Stomach (tissue), 9 donors: Measurements from ENCODE around the gene NUDT1. TPM values are rescaled to one million over a fixed set of nuclear protein-coding genes. Genes with fewer than 3 reads are reported as not detected.
A peak's percentile ranks its signal among the peaks of the same experiment; 100 is the strongest.

Source experiments
- DNase-seq, 2 donors: peaks; one replicate each; pipeline versions ENCODE4 v3.0.0 to v3.0.0-alpha.2; 2013 to 2019
- H3K27ac ChIP-seq, 5 donors: fragments of 200-600 bp in 4 of 5; sonication (generic) in 4 of 5; one replicate each; pipeline ENCODE4 v1.5.1; 2013 to 2019; ENCODE audit warnings: mild to moderate bottlenecking in 1 of 5, moderate library complexity in 1 of 5
- H3K27me3 ChIP-seq, 3 donors: fragments of 200-600 bp; sonication (generic); one replicate each; pipeline ENCODE4 v1.5.1; 2017 to 2019; ENCODE audit warnings: mixed run types in 1 of 3
- H3K36me3 ChIP-seq, 4 donors: fragments of 200-600 bp; sonication (generic); 1 replicate in 3 of 4; 2 replicates in 1 of 4; pipeline ENCODE4 v1.5.1; 2016 to 2019
- H3K4me1 ChIP-seq, 4 donors: fragments of 200-600 bp; sonication (generic); one replicate each; pipeline ENCODE4 v1.5.1; 2016 to 2019
- H3K4me3 ChIP-seq, 4 donors: fragments of 200-600 bp; sonication (generic) in 3 of 4; one replicate each; pipeline ENCODE4 v1.5.1; 2016 to 2019; ENCODE audit warnings: mild to moderate bottlenecking in 1 of 4
- H3K9me3 ChIP-seq, 4 donors: fragments of 200-600 bp; sonication (generic); one replicate each; pipeline ENCODE4 v1.5.1; 2016 to 2019
- EP300 ChIP-seq: sonication (generic); formaldehyde crosslinking; IDR thresholded peaks from one replicate; pipeline ENCODE4 v1.6.1; 2017; ENCODE audit warnings: antibody characterized with exemption
- POLR2A ChIP-seq, 4 donors: fragments of 450-650 bp; IDR thresholded peaks; one replicate each; pipeline ENCODE4 v1.6.1; 2016; ENCODE audit warnings: antibody characterized with exemption in 4 of 4, control low read depth in 2 of 4, mild to moderate bottlenecking in 1 of 4, moderate library complexity in 1 of 4
- POLR2AphosphoS5 ChIP-seq, 3 donors: sonication (generic); formaldehyde crosslinking; IDR thresholded peaks; one replicate each; pipeline ENCODE4 v1.6.1; 2016; ENCODE audit warnings: antibody characterized with exemption in 3 of 3
- WGBS, 5 donors: extraction: QIAGEN DNeasy Blood & Tissue Kit in 3 of 5; methylation state at CpG; one replicate each; pipeline versions ENCODE4 v1.1.5 to v1.1.7; 2013 to 2018; 5-methylcytosine and 5-hydroxymethylcytosine counted together
- intact Hi-C: fragments of 100-400 bp; cut with DNase I; formaldehyde crosslinking; loops from one replicate; pipeline ENCODE4 v1.15.1; 2023; ENCODE audit warnings: low total_unique reads
- polyA plus RNA-seq, 3 donors: library from polyadenylated mRNA; stranded (reverse); fragments of 200-250 nt; gene quantifications; one replicate each; pipeline ENCODE4 v1.2.3, GENCODE V29; 2013
- total RNA-seq, 5 donors: library from RNA; depleted of rRNA; stranded (reverse); fragments of >200 nt; gene quantifications; one replicate each; pipeline versions ENCODE4 v1.1.0 to v1.2.3, GENCODE V29; 2014 to 2016
- TF ChIP-seq, protein P1 (sequence below), 7 experiments: fragments of 450-650 bp in 4 of 7; fragments of 200-600 bp in 3 of 7; sonication (generic) in 3 of 7; IDR thresholded peaks; one replicate each; pipeline ENCODE4 v1.5.1; 2016 to 2019; ENCODE audit warnings: antibody characterized with exemption in 7 of 7, control low read depth in 2 of 7, mild to moderate bottlenecking in 1 of 7
- donor health status: healthy with polysubstance abuse.
- donor health status: Bipolar disorder and iron deficiency.
- donor health status: healthy.

The NUDT1 gene
- total and polyA plus RNA-seq, 8 donors: 4.6 to 37.1 (median 12.0) TPM; not detected in 2

GRCh38 chr7:2229467-2229866 is 12.6 kb upstream of the NUDT1 start:
- no peak for DNase-seq
- no peaks in the 10 kb centered on the region for H3K9me3 ChIP-seq
- TF ChIP-seq EP300: no peak
- no peak for TF ChIP-seq POLR2AphosphoS5 (IDR thresholded peaks at IDR 0.05)
- TF ChIP-seq POLR2A (IDR thresholded peaks at IDR 0.05): no peak
- H3K36me3 ChIP-seq: peaks cover 17 to 60% (median 58%) of the 10 kb centered on the region in 4 donors
- no peak overlapping the region for H3K4me3 ChIP-seq
- no peaks in the 10 kb centered on the region for H3K27me3 ChIP-seq
- H3K4me1 ChIP-seq: peaks cover 11 to 35% (median 31%) of the 10 kb centered on the region in 4 donors
- intact Hi-C loops: loop anchor here (10.0 kb wide), 1 partner anchor 125 kb away; no protein-coding TSS in a partner anchor
- H3K27ac ChIP-seq: no peak overlapping the region
- WGBS, 5 donors: 92 to 97% (median 96%) methylated on average over 6 to 7 of the region's 7 CpGs

- intact Hi-C loops: no loop called here
- 93 to 96% (median 94%) methylated on average over 7 to 8 of the region's 8 CpGs for WGBS, 5 donors
- Histone ChIP-seq H3K27me3 (no peaks in the 10 kb centered on the region), H3K36me3 (peaks cover 25 to 60% (median 58%) of the 10 kb centered on the region in 4 donors), H3K4me3 (no peak overlapping the region), H3K4me1 (peaks cover 11 to 35% (median 31%) of the 10 kb centered on the region in 4 donors), H3K9me3 (no peaks in the 10 kb centered on the region), H3K27ac (no peak overlapping the region)
- no peak for DNase-seq
- no peak for TF ChIP-seq EP300
- TF ChIP-seq POLR2AphosphoS5 (IDR thresholded peaks at IDR 0.05): no peak
- TF ChIP-seq, protein P1, sequence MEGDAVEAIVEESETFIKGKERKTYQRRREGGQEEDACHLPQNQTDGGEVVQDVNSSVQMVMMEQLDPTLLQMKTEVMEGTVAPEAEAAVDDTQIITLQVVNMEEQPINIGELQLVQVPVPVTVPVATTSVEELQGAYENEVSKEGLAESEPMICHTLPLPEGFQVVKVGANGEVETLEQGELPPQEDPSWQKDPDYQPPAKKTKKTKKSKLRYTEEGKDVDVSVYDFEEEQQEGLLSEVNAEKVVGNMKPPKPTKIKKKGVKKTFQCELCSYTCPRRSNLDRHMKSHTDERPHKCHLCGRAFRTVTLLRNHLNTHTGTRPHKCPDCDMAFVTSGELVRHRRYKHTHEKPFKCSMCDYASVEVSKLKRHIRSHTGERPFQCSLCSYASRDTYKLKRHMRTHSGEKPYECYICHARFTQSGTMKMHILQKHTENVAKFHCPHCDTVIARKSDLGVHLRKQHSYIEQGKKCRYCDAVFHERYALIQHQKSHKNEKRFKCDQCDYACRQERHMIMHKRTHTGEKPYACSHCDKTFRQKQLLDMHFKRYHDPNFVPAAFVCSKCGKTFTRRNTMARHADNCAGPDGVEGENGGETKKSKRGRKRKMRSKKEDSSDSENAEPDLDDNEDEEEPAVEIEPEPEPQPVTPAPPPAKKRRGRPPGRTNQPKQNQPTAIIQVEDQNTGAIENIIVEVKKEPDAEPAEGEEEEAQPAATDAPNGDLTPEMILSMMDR (IDR thresholded peaks at IDR 0.05): no peak
- no peak for TF ChIP-seq POLR2A (IDR thresholded peaks at IDR 0.05)
Measured at GRCh38 chr7:2230226-2230625, 11.8 kb upstream of the NUDT1 start.

DNA sequence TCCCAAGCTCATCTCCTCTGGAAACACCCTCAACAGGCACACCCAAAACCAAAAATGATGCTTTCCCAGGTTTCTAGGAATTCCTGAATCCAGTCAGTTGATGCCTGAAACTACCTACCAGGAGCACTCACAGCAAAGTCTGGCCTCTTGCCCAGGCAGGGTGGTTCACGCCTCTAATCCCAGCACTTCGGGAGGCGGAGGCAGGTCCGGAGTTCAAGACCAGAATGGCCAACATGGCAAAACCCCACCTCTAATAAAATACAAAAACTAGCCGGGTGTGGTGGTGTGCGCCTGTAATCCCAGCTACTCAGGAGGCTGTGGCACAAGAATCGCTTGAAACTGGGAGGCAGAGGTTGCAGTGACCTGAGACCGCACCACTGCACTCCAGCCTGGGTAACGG is 11.1 kb upstream of the NUDT1 start:
- WGBS, 5 donors: 77 to 83% (median 82%) methylated on average over 9 of the region's 9 CpGs
- Histone ChIP-seq H3K9me3 (no peaks in the 10 kb centered on the region), H3K4me3 (no peak overlapping the region), H3K27ac (no peak overlapping the region), H3K36me3 (peaks cover 21 to 59% (median 56%) of the 10 kb centered on the region in 4 donors), H3K27me3 (no peaks in the 10 kb centered on the region), H3K4me1 (peaks cover 11 to 35% (median 31%) of the 10 kb centered on the region in 4 donors)
- intact Hi-C loops: no loop called here
- DNase-seq: no peak
- no peak for TF ChIP-seq POLR2AphosphoS5 (IDR thresholded peaks at IDR 0.05)
- TF ChIP-seq, protein P1 (IDR thresholded peaks at IDR 0.05): no peak
- TF ChIP-seq EP300: no peak
- no peak for TF ChIP-seq POLR2A (IDR thresholded peaks at IDR 0.05)

- H3K4me3 ChIP-seq: peak overlapping the region; percentile 97 to 100 (median 98)
- H3K27me3 ChIP-seq: no peaks in the 10 kb centered on the region
- H3K27ac ChIP-seq: peak overlapping the region; percentile 47 to 89 (median 85)
- H3K36me3 ChIP-seq: peaks cover 12 to 59% (median 54%) of the 10 kb centered on the region in 4 donors
- no peaks in the 10 kb centered on the region for H3K9me3 ChIP-seq
- intact Hi-C loops: no loop called here
- DNase-seq: peak in 1 of 2 donors; percentile 22
- H3K4me1 ChIP-seq: peaks cover 11 to 35% (median 31%) of the 10 kb centered on the region in 4 donors
- TF ChIP-seq, protein P1 (IDR thresholded peaks at IDR 0.05): no peak
- TF ChIP-seq EP300: no peak
- WGBS, 5 donors: 1 to 3% (median 2%) methylated on average over 29 to 46 of the region's 46 CpGs
Measured at GRCh38 chr7:2231992-2232765, 9.8 kb upstream of the NUDT1 start.
